A549 (cell line): Measurements from ENCODE around the gene CISD3. TPM values are rescaled to one million over a fixed set of nuclear protein-coding genes. Genes with fewer than 3 reads are reported as not detected.

Experiments used
- ATAC-seq, 2 experiments: fragments of 200-7000 bp in 1 of 2; fragments of >200 bp in 1 of 2; cut with Nextera tagmentation in 1 of 2; cut with Tn5 transposase in 1 of 2; 3 replicates each; pipeline versions ENCODE4 v1.8.0 to v1.9.1; 2018 to 2020; ENCODE audit warnings: mild to moderate bottlenecking in 1 of 2, moderate library complexity in 1 of 2
- CTCF ChIA-PET: fragments of 300-600 bp; sonication (Branson Sonifier 250); formaldehyde crosslinking; extraction: SDS; loops from one replicate; lab custom pipeline; 2021; ENCODE audit warnings: antibody characterized with exemption, inconsistent platforms; lab: Yijun Ruan, JAX
- POLR2A ChIA-PET: fragments of 350-600 bp; formaldehyde crosslinking; extraction: SDS; loops from one replicate; lab custom pipeline; 2021; ENCODE audit warnings: antibody characterized with exemption, inconsistent platforms; lab: Yijun Ruan, JAX
- DNase-seq, 2 experiments: peaks; one replicate each; pipeline versions ENCODE4 v3.0.0 to v3.0.0-alpha.2; 2011 to 2016; ENCODE audit warnings: low read depth in 1 of 2, low spot score in 1 of 2
- FAIRE-seq: peaks from 2 replicates; lab custom pipeline; 2011; peaks lifted over from hg19 to GRCh38; lab: Jason Lieb, UNC
- H3K27ac ChIP-seq, 2 experiments: fragments of >200 bp; sonication (Bioruptor Twin); formaldehyde crosslinking; 3 replicates each; pipeline ENCODE4 v1.5.1; 2016 to 2017
- H3K4me1 ChIP-seq: fragments of >200 bp; sonication (Bioruptor Twin); formaldehyde crosslinking; 3 replicates; pipeline ENCODE4 v1.6.1; 2016
- H3K4me2 ChIP-seq: fragments of >200 bp; sonication (Bioruptor Twin); formaldehyde crosslinking; 3 replicates; pipeline ENCODE4 v1.6.1; 2016
- H3K4me3 ChIP-seq: fragments of >200 bp; sonication (Bioruptor Twin); formaldehyde crosslinking; 3 replicates; pipeline ENCODE4 v1.5.1; 2016
- H3K9me3 ChIP-seq: fragments of >200 bp; sonication (Bioruptor Twin); formaldehyde crosslinking; 3 replicates; pipeline ENCODE4 v1.6.1; 2016
- ATOH8 ChIP-seq: fragments of 250-450 bp; sonication (Bioruptor Pico); IDR thresholded peaks from 2 replicates; pipeline ENCODE4 v1.5.0; 2020; ENCODE audit warnings: low read depth, mild to moderate bottlenecking, moderate library complexity
- BHLHE40 ChIP-seq: IDR thresholded peaks from 2 replicates; pipeline ENCODE4 v1.6.1; 2012; ENCODE audit warnings: low read depth, low read length, inconsistent platforms
- CBX2 ChIP-seq: fragments of 200-600 bp; sonication (generic); IDR thresholded peaks from 2 replicates; pipeline ENCODE4 v1.6.1; 2016; ENCODE audit warnings: low read depth, mild to moderate bottlenecking, borderline replicate concordance
- CEBPB ChIP-seq, 2 experiments: fragments of >200 bp in 1 of 2; sonication (Bioruptor Twin) in 1 of 2; formaldehyde crosslinking in 1 of 2; IDR thresholded peaks; 2 replicates each; pipeline ENCODE4 v1.6.1; 2012 to 2016
- CHD2 ChIP-seq: fragments of 150-350 bp; IDR thresholded peaks from 2 replicates; pipeline ENCODE4 v1.6.1; 2014; ENCODE audit warnings: low read length; ENCODE audit not compliant: partially characterized antibody
- EHF ChIP-seq: fragments of 250-450 bp; sonication (Bioruptor Pico); IDR thresholded peaks from 2 replicates; pipeline ENCODE4 v1.5.0; 2020; ENCODE audit warnings: mild to moderate bottlenecking
- EP300 ChIP-seq, 2 experiments: fragments of >200 bp; sonication (Bioruptor Twin); formaldehyde crosslinking; IDR thresholded peaks; 2 replicates in 1 of 2; 3 replicates in 1 of 2; pipeline ENCODE4 v1.6.1; 2016 to 2017
- ESRRA ChIP-seq: fragments of 150-350 bp; IDR thresholded peaks from 2 replicates; pipeline ENCODE4 v1.6.1; 2014; ENCODE audit warnings: mild to moderate bottlenecking, low read length, borderline replicate concordance
- FOSB ChIP-seq: fragments of 250-450 bp; sonication (Bioruptor Pico); IDR thresholded peaks from 2 replicates; pipeline ENCODE4 v1.5.0; 2020; ENCODE audit warnings: mild to moderate bottlenecking, moderate library complexity
- FOSL2 ChIP-seq, 2 experiments: fragments of 450-650 bp in 1 of 2; fragments of >200 bp in 1 of 2; sonication (Bioruptor Twin) in 1 of 2; formaldehyde crosslinking; IDR thresholded peaks; 2 replicates each; pipeline versions ENCODE4 v1.5.0 to v1.6.1; 2016 to 2020; ENCODE audit warnings: mild to moderate bottlenecking in 1 of 2, moderate library complexity in 1 of 2
- GATA3 ChIP-seq: IDR thresholded peaks from 2 replicates; pipeline ENCODE4 v1.6.1; 2012; ENCODE audit warnings: borderline replicate concordance
- HES2 ChIP-seq: fragments of >200 bp; sonication (Bioruptor Twin); formaldehyde crosslinking; IDR thresholded peaks from 2 replicates; pipeline ENCODE4 v1.6.1; 2016
- HOXA7 ChIP-seq: fragments of 250-450 bp; sonication (Bioruptor Pico); IDR thresholded peaks from 2 replicates; pipeline ENCODE4 v1.5.0; 2020; ENCODE audit warnings: mild to moderate bottlenecking, moderate library complexity
- HOXB13 ChIP-seq: fragments of 250-450 bp; sonication (Bioruptor Pico); IDR thresholded peaks from 2 replicates; pipeline ENCODE4 v1.5.0; 2020; ENCODE audit warnings: low read depth, mild to moderate bottlenecking, moderate library complexity
- JUNB ChIP-seq: fragments of >200 bp; sonication (Bioruptor Twin); formaldehyde crosslinking; IDR thresholded peaks from 2 replicates; pipeline ENCODE4 v1.6.1; 2016
- KDM1A ChIP-seq: fragments of 200-600 bp; sonication (generic); IDR thresholded peaks from 2 replicates; pipeline ENCODE4 v1.6.1; 2016; ENCODE audit warnings: low read depth, mild to moderate bottlenecking
- MAFK ChIP-seq: fragments of 450-650 bp; IDR thresholded peaks from 2 replicates; pipeline ENCODE4 v1.6.1; 2014; ENCODE audit not compliant: partially characterized antibody
- MAX ChIP-seq: IDR thresholded peaks from 2 replicates; pipeline ENCODE4 v1.6.1; 2012
- MAZ ChIP-seq: fragments of 150-350 bp; IDR thresholded peaks from 2 replicates; pipeline ENCODE4 v1.6.1; 2014; ENCODE audit warnings: antibody characterized with exemption, low read depth, low read length, borderline replicate concordance
- MYC ChIP-seq: IDR thresholded peaks from 2 replicates; pipeline ENCODE4 v1.6.1; 2012; ENCODE audit warnings: mild to moderate bottlenecking, inconsistent platforms, low read length, improper control_type of control experiment, borderline replicate concordance
- NR3C1 ChIP-seq: fragments of >200 bp; sonication (Bioruptor Twin); formaldehyde crosslinking; IDR thresholded peaks from 3 replicates; pipeline ENCODE4 v1.6.1; 2017
- PHF8 ChIP-seq: fragments of 200-600 bp; sonication (generic); IDR thresholded peaks from 2 replicates; pipeline ENCODE4 v1.6.1; 2016; ENCODE audit warnings: low read depth, mild to moderate bottlenecking, antibody characterized with exemption, moderate library complexity, borderline replicate concordance
- POLR2AphosphoS2 ChIP-seq: conservative IDR thresholded peaks from 2 replicates; pipeline ENCODE4 v1.6.1; 2012; ENCODE audit warnings: low read length, improper control_type of control experiment, inconsistent platforms
- RAD21 ChIP-seq, 2 experiments: fragments of >200 bp in 1 of 2; sonication (Bioruptor Twin) in 1 of 2; formaldehyde crosslinking in 1 of 2; IDR thresholded peaks in 1 of 2; conservative IDR thresholded peaks in 1 of 2; 2 replicates in 1 of 2; 3 replicates in 1 of 2; pipeline ENCODE4 v1.6.1; 2012 to 2018; ENCODE audit warnings: inconsistent platforms in 1 of 2
- RARB ChIP-seq: fragments of 250-450 bp; sonication (Bioruptor Pico); IDR thresholded peaks from 2 replicates; pipeline ENCODE4 v1.8.0; 2021; ENCODE audit warnings: mild to moderate bottlenecking, moderate library complexity
- RNF2 ChIP-seq: fragments of 200-600 bp; sonication (generic); IDR thresholded peaks from 2 replicates; pipeline ENCODE4 v1.6.1; 2016; ENCODE audit warnings: low read depth, mild to moderate bottlenecking, antibody characterized with exemption, moderate library complexity, borderline replicate concordance
- SREBF2 ChIP-seq: fragments of 450-650 bp; IDR thresholded peaks from 2 replicates; pipeline ENCODE4 v1.6.1; 2014; ENCODE audit warnings: mild to moderate bottlenecking, moderate library complexity
- TFCP2L1 ChIP-seq: fragments of 250-450 bp; sonication (Bioruptor Pico); IDR thresholded peaks from 2 replicates; pipeline ENCODE4 v1.5.0; 2021; ENCODE audit warnings: mild to moderate bottlenecking
- USF2 ChIP-seq: fragments of 450-650 bp; IDR thresholded peaks from 2 replicates; pipeline ENCODE4 v1.6.1; 2014; ENCODE audit warnings: antibody characterized with exemption
- ZC3H11A ChIP-seq: fragments of 450-650 bp; IDR thresholded peaks from 2 replicates; pipeline ENCODE4 v1.6.1; 2014; ENCODE audit warnings: antibody characterized with exemption, mild to moderate bottlenecking
- WGBS: methylation state at CpG from one replicate; pipeline ENCODE4 v1.1.6; 2017; ENCODE audit errors: missing lambda C conversion rate; 5-methylcytosine and 5-hydroxymethylcytosine counted together
- polyA plus RNA-seq, 4 experiments: library from polyadenylated mRNA; depleted of rRNA in 3 of 4; stranded (reverse); fragments of >200 nt; fragmentation: RNase III in 1 of 4; extraction: RNeasy Plus Mini Kit Qiagen cat#74134 plus additional on column Dnase treatment in 1 of 4; gene quantifications; 2 replicates in 3 of 4; 3 replicates in 1 of 4; pipeline ENCODE4 v1.2.3, GENCODE V29; 2011 to 2017

CISD3 gene
- polyA plus RNA-seq, 2 of the 4 experiments (the other 2 are of a cell fraction), result 24.5 to 33.0 TPM

GRCh38 chr17:38738007-38738662 lies 8.0 kb downstream of the CISD3 start:
- H3K4me3 ChIP-seq, result no peak overlapping the region
- H3K4me2 ChIP-seq, result no peak overlapping the region
- FAIRE-seq (no peak), DNase-seq (no peak), ATAC-seq (no peak)
- CTCF ChIA-PET, result interaction anchor here (0.7 to 5.7 kb wide), 7 partner anchors 7 to 71 kb away, joined by 4 to 107 read pairs (median 18); partner anchors contain the start of genes EPOP and PCGF2
- 87% methylated on average over 14 of the region's 14 CpGs for WGBS
- TF ChIP-seq TFCP2L1 (CRISPR knock-in tag) (no peak), SREBF2 (no peak), GATA3 (no peak), RARB (CRISPR knock-in tag) (no peak), CEBPB (IDR thresholded peaks at IDR 0.05) (no peak), RNF2 (no peak), ATOH8 (CRISPR knock-in tag) (no peak), HES2 (no peak)
- TF ChIP-seq, all 56 proteins: peak for 0
- no peaks in the 10 kb centered on the region for H3K9me3 ChIP-seq
- no peak overlapping the region for H3K27ac ChIP-seq
- H3K4me1 ChIP-seq, result peaks cover 28% of the 10 kb centered on the region
- POLR2A ChIA-PET, result no interaction called here

GRCh38 chr17:38738686-38739085 lies 8.5 kb downstream of the CISD3 start:
- CTCF ChIA-PET, result interaction anchor here (5.4 kb wide), 1 partner anchor 62 kb away, joined by 105 read pairs; the partner anchor contains the start of gene EPOP

GRCh38 chr17:38739305-38739704 lies 9.2 kb downstream of the CISD3 start:
- no peak for TF ChIP-seq ESRRA
- TF ChIP-seq KDM1A, result no peak
- TF ChIP-seq PHF8, result no peak
- no peak for TF ChIP-seq MAX
- no peak for TF ChIP-seq CEBPB (IDR thresholded peaks at IDR 0.05)
- TF ChIP-seq POLR2AphosphoS2, result no peak
- TF ChIP-seq RAD21 (conservative IDR thresholded peaks at IDR 0.05 in 1 of 2, IDR thresholded peaks at IDR 0.05 in 1 of 2), result no peak
- no peak for TF ChIP-seq USF2
- no peak for TF ChIP-seq HOXB13
- no peak for TF ChIP-seq CHD2
- TF ChIP-seq CBX2, result no peak
- ChIA-PET POLR2A (no interaction called here), CTCF (interaction anchor here (1.7 kb wide), 1 partner anchor 8 kb away, joined by 6 read pairs; no protein-coding TSS in a partner anchor)
- FAIRE-seq (no peak), ATAC-seq (no peak), DNase-seq (no peak)
- H3K4me3 ChIP-seq, result no peak overlapping the region
- no peak overlapping the region for H3K4me2 ChIP-seq
- WGBS, result 90% methylated on average over 14 of the region's 14 CpGs
- no peaks in the 10 kb centered on the region for H3K9me3 ChIP-seq
- peaks cover 29% of the 10 kb centered on the region for H3K4me1 ChIP-seq
- H3K27ac ChIP-seq, result no peak overlapping the region

More at GRCh38 chr17:38738686-38739085, 8.5 kb downstream of the CISD3 start:
- no peak for FAIRE-seq
- Histone ChIP-seq H3K4me2 (no peak overlapping the region), H3K27ac (no peak overlapping the region), H3K9me3 (no peaks in the 10 kb centered on the region), H3K4me1 (peaks cover 30% of the 10 kb centered on the region), H3K4me3 (no peak overlapping the region)
- TF ChIP-seq FOSB (CRISPR knock-in tag) (no peak), NR3C1 (no peak), JUNB (no peak), MAFK (no peak), RARB (CRISPR knock-in tag) (no peak), MYC (no peak), MAZ (no peak), HOXB13 (no peak), MAX (no peak), FOSL2 (IDR thresholded peaks at IDR 0.05) (no peak), FOSL2 (CRISPR knock-in tag; IDR thresholded peaks at IDR 0.05) (no peak), CHD2 (no peak), BHLHE40 (no peak), EHF (CRISPR knock-in tag) (no peak), HOXA7 (CRISPR knock-in tag) (no peak), ZC3H11A (no peak), EP300 (IDR thresholded peaks at IDR 0.05) (no peak), USF2 (no peak), RAD21 (conservative IDR thresholded peaks at IDR 0.05 in 1 of 2, IDR thresholded peaks at IDR 0.05 in 1 of 2) (no peak)
- no peak for DNase-seq
- WGBS, result 97% methylated on average over 16 of the region's 16 CpGs
- no peak for ATAC-seq
- POLR2A ChIA-PET, result no interaction called here
